GM23338 (cell line): ENCODE measurements around the gene NMD3. TPM values are rescaled to one million over a fixed set of nuclear protein-coding genes. Genes with fewer than 3 reads are reported as not detected.

Experiments
- ATAC-seq: fragments of 200-7000 bp; cut with Tn5 transposase; 3 replicates; pipeline ENCODE4 v1.9.1; 2020
- DNase-seq: peaks from one replicate; pipeline ENCODE4 v3.0.0-alpha.2; 2015; ENCODE audit warnings: low spot score
- H2AFZ ChIP-seq: fragments of 200-600 bp; sonication (generic); 2 replicates; pipeline ENCODE4 v1.8.0; 2016; ENCODE audit warnings: antibody characterized with exemption, mild to moderate bottlenecking, moderate library complexity
- H3F3A ChIP-seq: fragments of 200-600 bp; sonication (generic); replicated peaks from 2 replicates; pipeline ENCODE4 v1.8.0; 2017; ENCODE audit warnings: antibody characterized with exemption, mixed run types, low read depth
- H3K27ac ChIP-seq: fragments of 200-600 bp; sonication (generic); 2 replicates; pipeline ENCODE4 v1.6.1; 2016; ENCODE audit warnings: low read depth
- H3K27me3 ChIP-seq: fragments of 200-600 bp; sonication (generic); 2 replicates; pipeline ENCODE4 v1.8.0; 2016; ENCODE audit warnings: mild to moderate bottlenecking, mixed run types, moderate library complexity; ENCODE audit not compliant: insufficient read depth
- H3K36me3 ChIP-seq: fragments of 200-600 bp; sonication (generic); 2 replicates; pipeline ENCODE4 v1.8.0; 2016; ENCODE audit warnings: mild to moderate bottlenecking; ENCODE audit not compliant: insufficient read depth
- H3K4me1 ChIP-seq: fragments of 200-600 bp; sonication (generic); 2 replicates; pipeline ENCODE4 v1.8.0; 2016; ENCODE audit warnings: mild to moderate bottlenecking, moderate library complexity; ENCODE audit not compliant: insufficient read depth
- H3K4me2 ChIP-seq: fragments of 200-600 bp; sonication (generic); 2 replicates; pipeline ENCODE4 v1.7.1; 2017; ENCODE audit warnings: mixed run types
- H3K4me3 ChIP-seq: fragments of 200-600 bp; sonication (generic); 2 replicates; pipeline ENCODE4 v1.6.1; 2016; ENCODE audit warnings: mixed run types
- H3K79me2 ChIP-seq: fragments of 200-600 bp; sonication (generic); replicated peaks from 2 replicates; pipeline ENCODE4 v1.8.0; 2017; ENCODE audit warnings: mild to moderate bottlenecking; ENCODE audit not compliant: insufficient read depth
- H3K9me2 ChIP-seq: fragments of 200-600 bp; sonication (generic); 2 replicates; pipeline ENCODE4 v1.8.0; 2017; ENCODE audit not compliant: insufficient read depth
- H4K20me1 ChIP-seq: fragments of 200-600 bp; sonication (generic); replicated peaks from 2 replicates; pipeline ENCODE4 v1.8.0; 2017; ENCODE audit warnings: mild to moderate bottlenecking; ENCODE audit not compliant: insufficient read depth
- H3K27ac Mint-ChIP-seq: 2 replicates; pipeline ENCODE4 v1.8.0; 2020; ENCODE audit warnings: inconsistent platforms, mild to moderate bottlenecking, moderate library complexity, mixed read lengths
- H3K27me3 Mint-ChIP-seq: 3 replicates; pipeline ENCODE4 v1.8.0; 2022; ENCODE audit warnings: low read depth, mild to moderate bottlenecking, moderate library complexity, mixed read lengths, inconsistent platforms; ENCODE audit not compliant: insufficient read depth, poor library complexity
- H3K36me3 Mint-ChIP-seq: 3 replicates; pipeline ENCODE4 v1.8.0; 2021; ENCODE audit warnings: low read depth, mild to moderate bottlenecking, inconsistent platforms, moderate library complexity, mixed read lengths
- H3K4me1 Mint-ChIP-seq: 3 replicates; pipeline ENCODE4 v1.8.0; 2020; ENCODE audit warnings: mild to moderate bottlenecking, inconsistent platforms, mixed read lengths
- H3K4me3 Mint-ChIP-seq: 3 replicates; pipeline ENCODE4 v1.8.0; 2021; ENCODE audit warnings: moderate library complexity, mild to moderate bottlenecking, inconsistent platforms, mixed read lengths
- H3K9me3 Mint-ChIP-seq: 3 replicates; pipeline ENCODE4 v1.8.0; 2020; ENCODE audit warnings: moderate library complexity, mild to moderate bottlenecking, inconsistent platforms, mixed read lengths
- CREB1 ChIP-seq: fragments of 250-450 bp; sonication (Bioruptor Pico); IDR thresholded peaks from 2 replicates; pipeline ENCODE4 v1.5.0; 2020; ENCODE audit warnings: low read depth, mild to moderate bottlenecking, moderate library complexity
- CTCF ChIP-seq, 2 experiments: fragments of 200-600 bp in 1 of 2; sonication (generic) in 1 of 2; conservative IDR thresholded peaks; 2 replicates each; pipeline versions ENCODE4 v1.5.1 to v1.6.1; 2016 to 2017; ENCODE audit warnings: antibody characterized with exemption in 2 of 2, low read depth in 2 of 2, mild to moderate bottlenecking in 2 of 2, moderate library complexity in 1 of 2
- EZH2 ChIP-seq: fragments of 200-600 bp; sonication (generic); IDR thresholded peaks from one replicate; pipeline ENCODE4 v1.8.0; 2017; ENCODE audit warnings: antibody characterized with exemption, mild to moderate bottlenecking, low read depth; ENCODE audit not compliant: unreplicated experiment
- EZH2phosphoT487 ChIP-seq: fragments of 200-600 bp; sonication (generic); IDR thresholded peaks from one replicate; pipeline ENCODE4 v1.8.1; 2018; ENCODE audit warnings: antibody characterized with exemption; ENCODE audit not compliant: unreplicated experiment
- JUNB ChIP-seq: IDR thresholded peaks from one replicate; pipeline ENCODE4 v1.6.1; 2016; ENCODE audit warnings: antibody characterized with exemption; ENCODE audit not compliant: unreplicated experiment
- NANOG ChIP-seq: IDR thresholded peaks from 2 replicates; pipeline ENCODE4 v1.6.1; 2016; ENCODE audit warnings: antibody characterized with exemption, borderline replicate concordance
- POLR2AphosphoS5 ChIP-seq: IDR thresholded peaks from 2 replicates; pipeline ENCODE4 v1.6.1; 2016; ENCODE audit warnings: antibody characterized with exemption, low read depth
- REST ChIP-seq: IDR thresholded peaks from one replicate; pipeline ENCODE4 v1.6.1; 2018; ENCODE audit warnings: antibody characterized with exemption; ENCODE audit not compliant: unreplicated experiment
- STAT1 ChIP-seq: IDR thresholded peaks from one replicate; pipeline ENCODE4 v1.6.1; 2016; ENCODE audit warnings: antibody characterized with exemption; ENCODE audit not compliant: unreplicated experiment
- ZNF114 ChIP-seq: fragments of 250-450 bp; sonication (Bioruptor Pico); IDR thresholded peaks from 2 replicates; pipeline ENCODE4 v1.5.0; 2020; ENCODE audit warnings: mild to moderate bottlenecking, moderate library complexity
- ZNF462 ChIP-seq: fragments of 250-450 bp; sonication (Bioruptor Pico); IDR thresholded peaks from 2 replicates; pipeline ENCODE4 v1.5.0; 2020; ENCODE audit warnings: mild to moderate bottlenecking, moderate library complexity
- polyA plus RNA-seq: library from polyadenylated mRNA; unstranded; fragments of >200 nt; fragmentation: Nextera tagmentation; extraction: Ambion mirVana; gene quantifications from 2 replicates; pipeline ENCODE4 v1.2.1, GENCODE V29; 2016
- total RNA-seq: library from RNA; depleted of rRNA; stranded (reverse); fragments of >200 nt; shearing (Covaris generic); gene quantifications from 2 replicates; pipeline ENCODE4 v1.2.3, GENCODE V29; 2014

The NMD3 gene
- total and polyA plus RNA-seq, 2 experiments from 2014 or later: 27.3 to 67.4 TPM

- H3K27me3 Mint-ChIP-seq: peaks cover 2% of the 10 kb centered on the region
- no peak for TF ChIP-seq REST
- TF ChIP-seq NANOG: no peak
- TF ChIP-seq POLR2AphosphoS5: no peak
- no peak for TF ChIP-seq JUNB
- TF ChIP-seq EZH2: no peak
- no peak for TF ChIP-seq CREB1 (CRISPR knock-in tag)
- TF ChIP-seq STAT1: no peak
- TF ChIP-seq EZH2phosphoT487: no peak
- TF ChIP-seq CTCF (conservative IDR thresholded peaks at IDR 0.05; ENCODE audit: low read depth in 2 of 2): no peak
- no peak for TF ChIP-seq ZNF462
- TF ChIP-seq ZNF114: no peak
- H3K79me2 ChIP-seq: no peaks in the 10 kb centered on the region
Measured at GRCh38 chr3:161296814-161297213, 75.7 kb downstream of the NMD3 start.

More at GRCh38 chr3:161296814-161297213, 75.7 kb downstream of the NMD3 start:
- H3K36me3 ChIP-seq: peaks cover 3% of the 10 kb centered on the region; the same call in 1 of the 2 replicates
- H3K4me3 ChIP-seq: no peak overlapping the region
- Mint-ChIP-seq H3K36me3 (peaks cover 29% of the 10 kb centered on the region), H3K27ac (no peak overlapping the region), H3K9me3 (peaks cover 27% of the 10 kb centered on the region), H3K4me1 (no peaks in the 10 kb centered on the region; the same call in 2 of the 3 replicates), H3K4me3 (no peak overlapping the region)
- ATAC-seq (no peak), DNase-seq (no peak)
- H3F3A ChIP-seq: no peaks in the 10 kb centered on the region
- H3K27ac ChIP-seq: no peak overlapping the region
- H3K4me1 ChIP-seq: no peaks in the 10 kb centered on the region
- H4K20me1 ChIP-seq: no peaks in the 10 kb centered on the region
- H2AFZ ChIP-seq: no peak overlapping the region
- H3K4me2 ChIP-seq: no peak overlapping the region
- no peaks in the 10 kb centered on the region for H3K9me2 ChIP-seq
- H3K27me3 ChIP-seq: no peaks in the 10 kb centered on the region
